Measurements from ENCODE around the gene TMEM184B. TPM values are rescaled to one million over a fixed set of nuclear protein-coding genes. Genes with fewer than 3 reads are reported as not detected.

Gene TMEM184B
- polyA plus RNA-seq (2013, experiment 1 of 2; ENCODE audit: insufficient read length): 60.9 TPM
- 65.6 TPM for polyA plus RNA-seq (2013, experiment 2 of 2; ENCODE audit: insufficient read length)

GRCh38 chr22:38272373-38273134, at the start of gene TMEM184B:
Gene TMEM184B, minus strand, starts transcription at chr22:38273010. Its CDS starts 25,049 bp downstream, at chr22:38247961.
- peak; percentile 72 for DNase-seq

GRCh38 chr22:38320605-38321402, 48.0 kb upstream of the TMEM184B start:
- no peak for DNase-seq

GRCh38 chr22:38318792-38319773, 46.3 kb upstream of the TMEM184B start:
- no peak for DNase-seq

- peak; percentile 86 for DNase-seq
Observed at GRCh38 chr22:38317995-38318715, 45.3 kb upstream of the TMEM184B start.

- peak; percentile 73 for DNase-seq
Observed at GRCh38 chr22:38317122-38317994, 44.5 kb upstream of the TMEM184B start, which contains the start of gene CSNK1E. Gene CSNK1E, minus strand, starts transcription at chr22:38317433. Its CDS starts 3,276 bp downstream, at chr22:38314157.

GRCh38 chr22:38316364-38317121, 43.7 kb upstream of the TMEM184B start:
- DNase-seq: peak; percentile 63

GRCh38 chr22:38315823-38316363, 43.1 kb upstream of the TMEM184B start:
- no peak for DNase-seq

GRCh38 chr22:38314933-38315822, 42.4 kb upstream of the TMEM184B start:
- no peak for DNase-seq

- DNase-seq: peak; percentile 32
Observed at GRCh38 chr22:38314051-38314932, 41.5 kb upstream of the TMEM184B start.

GRCh38 chr22:38313384-38313955, 40.7 kb upstream of the TMEM184B start:
- DNase-seq: peak; percentile 89

- DNase-seq: no peak
Observed at GRCh38 chr22:38312261-38312800, 39.5 kb upstream of the TMEM184B start.

GRCh38 chr22:38311323-38311620, 38.5 kb upstream of the TMEM184B start:
- no peak for DNase-seq

- no peak for DNase-seq
Observed at GRCh38 chr22:38310518-38311322, 37.9 kb upstream of the TMEM184B start.

- DNase-seq: no peak
Observed at GRCh38 chr22:38309614-38310517, 37.1 kb upstream of the TMEM184B start.

All from fibroblast of skin of abdomen (primary cell).